HEK293 (cell line): Measurements from ENCODE around the gene IRF2BPL.

Source experiments
- ELK4 ChIP-seq: IDR thresholded peaks from 2 replicates; pipeline ENCODE4 v1.6.1; 2011; ENCODE audit warnings: mild to moderate bottlenecking, low read depth, low read length, borderline replicate concordance
- GLIS1 ChIP-seq: fragments of 450-650 bp; formaldehyde crosslinking; IDR thresholded peaks from 2 replicates; pipeline ENCODE4 v1.5.1; 2016; ENCODE audit warnings: missing biosample characterization, missing genetic modification characterization
- KLF10 ChIP-seq: fragments of 450-650 bp; IDR thresholded peaks from 2 replicates; pipeline ENCODE4 v1.5.1; 2018; ENCODE audit warnings: missing biosample characterization, mild to moderate bottlenecking, missing genetic modification characterization
- PATZ1 ChIP-seq: fragments of 450-650 bp; formaldehyde crosslinking; IDR thresholded peaks from 2 replicates; pipeline ENCODE4 v1.5.1; 2016; ENCODE audit warnings: missing biosample characterization, missing genetic modification characterization
- PRDM4 ChIP-seq: fragments of 450-650 bp; formaldehyde crosslinking; IDR thresholded peaks from 2 replicates; pipeline ENCODE4 v1.5.1; 2017; ENCODE audit warnings: missing biosample characterization, missing genetic modification characterization
- REPIN1 ChIP-seq: fragments of 450-650 bp; formaldehyde crosslinking; IDR thresholded peaks from 2 replicates; pipeline ENCODE4 v1.5.1; 2017; ENCODE audit warnings: missing biosample characterization, missing genetic modification characterization, low read depth
- SP2 ChIP-seq: fragments of 450-650 bp; formaldehyde crosslinking; IDR thresholded peaks from 2 replicates; pipeline ENCODE4 v1.5.1; 2016; ENCODE audit warnings: missing biosample characterization, missing genetic modification characterization
- TSHZ1 ChIP-seq: fragments of 450-650 bp; formaldehyde crosslinking; IDR thresholded peaks from 2 replicates; pipeline ENCODE4 v1.5.1; 2016; ENCODE audit warnings: missing biosample characterization, missing genetic modification characterization, borderline replicate concordance
- ZBTB10 ChIP-seq: fragments of 450-650 bp; formaldehyde crosslinking; IDR thresholded peaks from 2 replicates; pipeline ENCODE4 v1.5.1; 2016; ENCODE audit warnings: missing biosample characterization, missing genetic modification characterization
- ZBTB20 ChIP-seq: fragments of 450-650 bp; formaldehyde crosslinking; IDR thresholded peaks from 2 replicates; pipeline ENCODE4 v1.5.1; 2016; ENCODE audit warnings: missing biosample characterization, missing genetic modification characterization
- ZBTB44 ChIP-seq: fragments of 450-650 bp; IDR thresholded peaks from 2 replicates; pipeline ENCODE4 v1.5.1; 2018; ENCODE audit warnings: missing biosample characterization, mild to moderate bottlenecking, missing genetic modification characterization
- ZNF10 ChIP-seq: fragments of 450-650 bp; formaldehyde crosslinking; IDR thresholded peaks from 2 replicates; pipeline ENCODE4 v1.5.1; 2017; ENCODE audit warnings: missing biosample characterization, missing genetic modification characterization
- ZNF138 ChIP-seq: fragments of 450-650 bp; formaldehyde crosslinking; IDR thresholded peaks from 2 replicates; pipeline ENCODE4 v1.5.1; 2016; ENCODE audit warnings: missing biosample characterization, missing genetic modification characterization, borderline replicate concordance
- ZNF26 ChIP-seq: fragments of 450-650 bp; formaldehyde crosslinking; IDR thresholded peaks from 2 replicates; pipeline ENCODE4 v1.5.1; 2016; ENCODE audit warnings: missing biosample characterization, missing genetic modification characterization
- ZNF350 ChIP-seq: fragments of 450-650 bp; formaldehyde crosslinking; IDR thresholded peaks from 2 replicates; pipeline ENCODE4 v1.5.0; 2017; ENCODE audit warnings: missing biosample characterization, mild to moderate bottlenecking, missing genetic modification characterization
- ZNF398 ChIP-seq: fragments of 450-650 bp; formaldehyde crosslinking; IDR thresholded peaks from 2 replicates; pipeline ENCODE4 v1.5.1; 2017; ENCODE audit warnings: missing biosample characterization, missing genetic modification characterization
- ZNF423 ChIP-seq: fragments of 450-650 bp; formaldehyde crosslinking; IDR thresholded peaks from 2 replicates; pipeline ENCODE4 v1.5.1; 2016; ENCODE audit warnings: missing biosample characterization, missing genetic modification characterization
- ZNF600 ChIP-seq: fragments of 450-650 bp; formaldehyde crosslinking; IDR thresholded peaks from 2 replicates; pipeline ENCODE4 v1.5.1; 2016; ENCODE audit warnings: missing biosample characterization, missing genetic modification characterization
- ZNF654 ChIP-seq: fragments of 450-650 bp; formaldehyde crosslinking; IDR thresholded peaks from 2 replicates; pipeline ENCODE4 v1.5.1; 2016; ENCODE audit warnings: low read depth, missing biosample characterization, missing genetic modification characterization

The IRF2BPL gene

GRCh38 chr14:77033622-77034589, 5.4 kb upstream of the IRF2BPL start (continued):
- TF ChIP-seq ZNF600 (0 out of 2 replicates have a peak, but pooled peaks have one; percentile 61), ZNF654 (no peak), ZNF398 (tag by site-specific recombination) (peak; percentile 1; the same call in 1 of the 2 replicates), ELK4 (no peak), SP2 (peak; percentile 36), PRDM4 (tag by site-specific recombination) (peak; percentile 43; the same call in 1 of the 2 replicates), PATZ1 (tag by site-specific recombination) (peak; percentile 70), ZBTB20 (peak; percentile 67; the same call in 1 of the 2 replicates), ZNF423 (tag by site-specific recombination) (peak; percentile 58; the same call in 1 of the 2 replicates), GLIS1 (tag by site-specific recombination) (peak; percentile 36), ZNF350 (no peak), KLF10 (tag by site-specific recombination) (no peak), ZNF138 (no peak), REPIN1 (tag by site-specific recombination) (no peak), ZBTB10 (tag by site-specific recombination) (peak; percentile 56; the same call in 1 of the 2 replicates), TSHZ1 (tag by site-specific recombination) (0 out of 2 replicates have a peak, but pooled peaks have one; percentile 8), ZNF26 (tag by site-specific recombination) (no peak), ZNF10 (no peak), ZBTB44 (tag by site-specific recombination) (no peak)
